ENCODE data around the gene MAN1C1. TPM values are rescaled to one million over a fixed set of nuclear protein-coding genes. Genes with fewer than 3 reads are reported as not detected.
A peak's percentile ranks its signal among the peaks of the same experiment; 100 is the strongest.

Gene MAN1C1
- total RNA-seq, 1 experiment from 2014 or later: 16.8 TPM

DNA sequence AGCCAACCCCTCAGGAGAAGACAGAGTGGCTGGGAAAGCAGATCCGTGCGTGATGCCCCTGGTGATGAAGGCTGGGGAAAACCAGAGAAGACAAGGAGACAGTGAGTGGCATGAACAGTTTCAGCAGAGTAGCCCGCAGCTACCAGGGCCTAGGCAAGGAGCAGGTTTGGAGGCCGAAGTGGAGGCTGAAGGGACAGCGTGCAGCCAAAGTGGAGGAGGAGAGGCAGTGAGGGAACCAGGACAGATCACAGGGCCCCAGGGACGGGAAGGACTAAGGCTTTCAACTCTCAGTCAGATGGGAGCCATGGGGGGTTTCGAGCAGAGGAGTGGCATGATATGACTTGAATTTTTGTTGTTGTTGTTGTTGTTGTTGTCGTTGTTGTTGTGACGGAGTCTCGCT lies 123.5 kb downstream of the MAN1C1 start:
- ChIA-PET POLR2A (no interaction called here), CTCF (no interaction called here)
- ATAC-seq: no peak
- no peak for DNase-seq (ENCODE audit: low spot score)
- TF ChIP-seq, protein P1, sequence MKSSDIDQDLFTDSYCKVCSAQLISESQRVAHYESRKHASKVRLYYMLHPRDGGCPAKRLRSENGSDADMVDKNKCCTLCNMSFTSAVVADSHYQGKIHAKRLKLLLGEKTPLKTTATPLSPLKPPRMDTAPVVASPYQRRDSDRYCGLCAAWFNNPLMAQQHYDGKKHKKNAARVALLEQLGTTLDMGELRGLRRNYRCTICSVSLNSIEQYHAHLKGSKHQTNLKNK (CRISPR knock-in tag; IDR thresholded peaks at IDR 0.05): no peak
- TF ChIP-seq ZNF416 (CRISPR knock-in tag; IDR thresholded peaks at IDR 0.05): no peak
- no peak for TF ChIP-seq FOXK1 (CRISPR knock-in tag; IDR thresholded peaks at IDR 0.05)
- TF ChIP-seq, protein P2, sequence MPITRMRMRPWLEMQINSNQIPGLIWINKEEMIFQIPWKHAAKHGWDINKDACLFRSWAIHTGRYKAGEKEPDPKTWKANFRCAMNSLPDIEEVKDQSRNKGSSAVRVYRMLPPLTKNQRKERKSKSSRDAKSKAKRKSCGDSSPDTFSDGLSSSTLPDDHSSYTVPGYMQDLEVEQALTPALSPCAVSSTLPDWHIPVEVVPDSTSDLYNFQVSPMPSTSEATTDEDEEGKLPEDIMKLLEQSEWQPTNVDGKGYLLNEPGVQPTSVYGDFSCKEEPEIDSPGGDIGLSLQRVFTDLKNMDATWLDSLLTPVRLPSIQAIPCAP (CRISPR knock-in tag; IDR thresholded peaks at IDR 0.05): no peak
- no peak for TF ChIP-seq NR1H2 (CRISPR knock-in tag; IDR thresholded peaks at IDR 0.05)
- TF ChIP-seq ELF4 (CRISPR knock-in tag; IDR thresholded peaks at IDR 0.05; ENCODE audit: low read depth): no peak
- TF ChIP-seq RORB (CRISPR knock-in tag; IDR thresholded peaks at IDR 0.05): no peak
- Mint-ChIP-seq H3K36me3 (no peaks in the 10 kb centered on the region), H3K27ac (peak overlapping the region; percentile 39; the same call in 1 of the 2 replicates), H3K27me3 (ENCODE audit: low read depth) (no peaks in the 10 kb centered on the region), H3K9me3 (no peaks in the 10 kb centered on the region), H3K4me1 (peaks cover 12% of the 10 kb centered on the region), H3K4me3 (no peak overlapping the region)

DNA sequence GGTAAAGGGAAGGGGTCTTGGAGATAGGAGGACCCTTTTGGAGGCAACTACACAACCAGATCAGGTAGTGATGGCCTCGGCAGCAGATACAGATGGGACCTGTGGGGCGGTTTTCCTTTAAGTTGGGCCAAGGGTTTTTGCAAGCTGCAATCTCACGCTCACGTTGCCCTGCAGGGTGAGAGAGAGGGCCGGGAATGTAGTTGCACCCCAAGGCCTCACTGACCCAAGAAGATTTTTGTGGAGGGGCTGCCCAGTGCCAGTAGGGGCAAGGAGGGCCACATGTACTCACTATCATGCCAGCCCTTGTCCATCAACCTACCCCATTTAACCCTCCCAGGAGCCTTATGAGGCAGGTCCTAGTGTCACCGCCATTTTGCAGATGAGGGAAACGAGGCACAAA lies 125.7 kb downstream of the MAN1C1 start:
- no peak overlapping the region for H3K4me3 Mint-ChIP-seq
- ATAC-seq (no peak), DNase-seq (ENCODE audit: low spot score) (no peak)
- H3K27ac Mint-ChIP-seq: no peak overlapping the region
- POLR2A ChIA-PET: no interaction called here
- TF ChIP-seq IRF2 (CRISPR knock-in tag; IDR thresholded peaks at IDR 0.05; ENCODE audit: borderline replicate concordance, low read depth): no peak
- TF ChIP-seq, protein P3, sequence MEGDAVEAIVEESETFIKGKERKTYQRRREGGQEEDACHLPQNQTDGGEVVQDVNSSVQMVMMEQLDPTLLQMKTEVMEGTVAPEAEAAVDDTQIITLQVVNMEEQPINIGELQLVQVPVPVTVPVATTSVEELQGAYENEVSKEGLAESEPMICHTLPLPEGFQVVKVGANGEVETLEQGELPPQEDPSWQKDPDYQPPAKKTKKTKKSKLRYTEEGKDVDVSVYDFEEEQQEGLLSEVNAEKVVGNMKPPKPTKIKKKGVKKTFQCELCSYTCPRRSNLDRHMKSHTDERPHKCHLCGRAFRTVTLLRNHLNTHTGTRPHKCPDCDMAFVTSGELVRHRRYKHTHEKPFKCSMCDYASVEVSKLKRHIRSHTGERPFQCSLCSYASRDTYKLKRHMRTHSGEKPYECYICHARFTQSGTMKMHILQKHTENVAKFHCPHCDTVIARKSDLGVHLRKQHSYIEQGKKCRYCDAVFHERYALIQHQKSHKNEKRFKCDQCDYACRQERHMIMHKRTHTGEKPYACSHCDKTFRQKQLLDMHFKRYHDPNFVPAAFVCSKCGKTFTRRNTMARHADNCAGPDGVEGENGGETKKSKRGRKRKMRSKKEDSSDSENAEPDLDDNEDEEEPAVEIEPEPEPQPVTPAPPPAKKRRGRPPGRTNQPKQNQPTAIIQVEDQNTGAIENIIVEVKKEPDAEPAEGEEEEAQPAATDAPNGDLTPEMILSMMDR (IDR thresholded peaks at IDR 0.05): no peak
- TF ChIP-seq NFYB (CRISPR knock-in tag; conservative IDR thresholded peaks at IDR 0.05; ENCODE audit: low read depth): no peak
- TF ChIP-seq EMX1 (CRISPR knock-in tag; IDR thresholded peaks at IDR 0.05): no peak
- TF ChIP-seq TEAD1 (CRISPR knock-in tag; IDR thresholded peaks at IDR 0.05): no peak
- TF ChIP-seq, protein P4, sequence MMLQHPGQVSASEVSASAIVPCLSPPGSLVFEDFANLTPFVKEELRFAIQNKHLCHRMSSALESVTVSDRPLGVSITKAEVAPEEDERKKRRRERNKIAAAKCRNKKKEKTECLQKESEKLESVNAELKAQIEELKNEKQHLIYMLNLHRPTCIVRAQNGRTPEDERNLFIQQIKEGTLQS (CRISPR knock-in tag; conservative IDR thresholded peaks at IDR 0.05): no peak
- H3K36me3 Mint-ChIP-seq: no peaks in the 10 kb centered on the region
- peaks cover 19% of the 10 kb centered on the region for H3K4me1 Mint-ChIP-seq
- no peaks in the 10 kb centered on the region for H3K9me3 Mint-ChIP-seq
- CTCF ChIA-PET: interaction anchor here (1.2 to 2.2 kb wide), 2 partner anchors 38 to 56 kb away, joined by 3 to 6 read pairs; no protein-coding TSS in a partner anchor
- no peaks in the 10 kb centered on the region for H3K27me3 Mint-ChIP-seq (ENCODE audit: low read depth)

DNA sequence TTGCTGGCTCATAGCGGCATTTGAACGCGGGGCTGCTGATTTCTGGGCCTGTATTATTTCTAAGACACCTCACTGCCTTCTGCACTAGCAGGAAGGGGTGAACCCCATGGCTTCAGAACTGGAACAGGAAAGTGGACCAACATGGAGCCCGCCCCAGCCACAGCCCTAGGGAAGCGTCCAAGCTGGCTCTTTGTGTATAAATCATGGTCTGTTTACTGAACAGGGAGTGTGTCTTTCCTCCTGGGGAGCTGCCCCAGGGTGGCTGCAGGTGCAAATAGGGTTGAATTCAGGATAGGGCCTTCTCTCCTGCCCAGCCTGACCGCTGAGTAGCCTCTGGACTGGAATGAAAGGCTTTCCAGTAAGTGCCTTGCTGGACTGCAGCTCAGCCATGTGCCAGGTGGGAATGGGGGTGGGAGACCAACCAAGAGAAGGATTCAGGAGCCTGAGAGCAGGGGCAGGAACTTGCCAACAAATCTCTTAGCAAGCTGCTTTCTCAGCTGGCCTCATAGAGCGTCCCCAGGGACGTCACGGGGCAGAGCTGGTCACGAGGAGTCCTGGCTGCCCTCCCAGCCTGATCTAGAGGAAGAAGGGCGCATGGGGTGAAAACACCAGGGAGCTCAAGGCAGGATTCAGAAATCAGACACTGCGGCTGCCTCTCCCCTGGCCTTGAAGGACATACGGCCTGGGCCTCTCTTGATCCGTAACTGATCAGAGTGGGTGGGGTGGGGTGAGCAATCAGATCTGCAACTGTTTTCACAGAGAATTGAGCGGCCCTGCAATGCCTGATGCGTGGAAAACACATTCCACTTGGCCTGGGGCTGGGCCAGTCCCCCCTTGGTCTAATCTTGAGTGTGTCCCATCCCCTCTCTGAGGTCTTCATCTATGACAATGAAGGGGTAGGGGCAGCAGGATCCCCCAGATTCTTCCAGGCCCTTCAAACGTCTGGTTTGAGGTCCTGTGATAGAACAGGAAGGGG lies 126.9 kb downstream of the MAN1C1 start:
- POLR2A ChIA-PET: no interaction called here
- TF ChIP-seq ELF4 (CRISPR knock-in tag; IDR thresholded peaks at IDR 0.05; ENCODE audit: low read depth) (no peak), ZNF423 (CRISPR knock-in tag; IDR thresholded peaks at IDR 0.05) (no peak), JAZF1 (CRISPR knock-in tag; IDR thresholded peaks at IDR 0.05) (no peak), ZNF232 (CRISPR knock-in tag; IDR thresholded peaks at IDR 0.05) (no peak), JUN (CRISPR knock-in tag; IDR thresholded peaks at IDR 0.05) (no peak), ZBTB21 (CRISPR knock-in tag; IDR thresholded peaks at IDR 0.05; ENCODE audit: borderline replicate concordance) (no peak)
- TF ChIP-seq, protein P5, sequence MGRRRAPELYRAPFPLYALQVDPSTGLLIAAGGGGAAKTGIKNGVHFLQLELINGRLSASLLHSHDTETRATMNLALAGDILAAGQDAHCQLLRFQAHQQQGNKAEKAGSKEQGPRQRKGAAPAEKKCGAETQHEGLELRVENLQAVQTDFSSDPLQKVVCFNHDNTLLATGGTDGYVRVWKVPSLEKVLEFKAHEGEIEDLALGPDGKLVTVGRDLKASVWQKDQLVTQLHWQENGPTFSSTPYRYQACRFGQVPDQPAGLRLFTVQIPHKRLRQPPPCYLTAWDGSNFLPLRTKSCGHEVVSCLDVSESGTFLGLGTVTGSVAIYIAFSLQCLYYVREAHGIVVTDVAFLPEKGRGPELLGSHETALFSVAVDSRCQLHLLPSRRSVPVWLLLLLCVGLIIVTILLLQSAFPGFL (CRISPR knock-in tag; IDR thresholded peaks at IDR 0.05; ENCODE audit: borderline replicate concordance): no peak
- TF ChIP-seq, protein P6, sequence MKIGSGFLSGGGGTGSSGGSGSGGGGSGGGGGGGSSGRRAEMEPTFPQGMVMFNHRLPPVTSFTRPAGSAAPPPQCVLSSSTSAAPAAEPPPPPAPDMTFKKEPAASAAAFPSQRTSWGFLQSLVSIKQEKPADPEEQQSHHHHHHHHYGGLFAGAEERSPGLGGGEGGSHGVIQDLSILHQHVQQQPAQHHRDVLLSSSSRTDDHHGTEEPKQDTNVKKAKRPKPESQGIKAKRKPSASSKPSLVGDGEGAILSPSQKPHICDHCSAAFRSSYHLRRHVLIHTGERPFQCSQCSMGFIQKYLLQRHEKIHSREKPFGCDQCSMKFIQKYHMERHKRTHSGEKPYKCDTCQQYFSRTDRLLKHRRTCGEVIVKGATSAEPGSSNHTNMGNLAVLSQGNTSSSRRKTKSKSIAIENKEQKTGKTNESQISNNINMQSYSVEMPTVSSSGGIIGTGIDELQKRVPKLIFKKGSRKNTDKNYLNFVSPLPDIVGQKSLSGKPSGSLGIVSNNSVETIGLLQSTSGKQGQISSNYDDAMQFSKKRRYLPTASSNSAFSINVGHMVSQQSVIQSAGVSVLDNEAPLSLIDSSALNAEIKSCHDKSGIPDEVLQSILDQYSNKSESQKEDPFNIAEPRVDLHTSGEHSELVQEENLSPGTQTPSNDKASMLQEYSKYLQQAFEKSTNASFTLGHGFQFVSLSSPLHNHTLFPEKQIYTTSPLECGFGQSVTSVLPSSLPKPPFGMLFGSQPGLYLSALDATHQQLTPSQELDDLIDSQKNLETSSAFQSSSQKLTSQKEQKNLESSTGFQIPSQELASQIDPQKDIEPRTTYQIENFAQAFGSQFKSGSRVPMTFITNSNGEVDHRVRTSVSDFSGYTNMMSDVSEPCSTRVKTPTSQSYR (CRISPR knock-in tag; IDR thresholded peaks at IDR 0.05): no peak
- H3K4me3 Mint-ChIP-seq: no peak overlapping the region
- no peaks in the 10 kb centered on the region for H3K27me3 Mint-ChIP-seq (ENCODE audit: low read depth)
- no peaks in the 10 kb centered on the region for H3K9me3 Mint-ChIP-seq
- no peaks in the 10 kb centered on the region for H3K36me3 Mint-ChIP-seq
- H3K27ac Mint-ChIP-seq: no peak overlapping the region
- DNase-seq (ENCODE audit: low spot score) (no peak), ATAC-seq (no peak)
- H3K4me1 Mint-ChIP-seq: peaks cover 31% of the 10 kb centered on the region
- CTCF ChIA-PET: interaction anchor here (0.7 to 3.1 kb wide), 9 partner anchors 15 to 135 kb away, joined by 3 to 10 read pairs (median 6); no protein-coding TSS in a partner anchor

Data from WTC11 (cell line).